ENCODE measurements around the gene NOS3. TPM values are rescaled to one million over a fixed set of nuclear protein-coding genes. Genes with fewer than 3 reads are reported as not detected.
A peak's percentile ranks its signal among the peaks of the same experiment; 100 is the strongest.

The NOS3 gene
- total RNA-seq, 1 donor from 2014 or later = 0.86 TPM

DNA sequence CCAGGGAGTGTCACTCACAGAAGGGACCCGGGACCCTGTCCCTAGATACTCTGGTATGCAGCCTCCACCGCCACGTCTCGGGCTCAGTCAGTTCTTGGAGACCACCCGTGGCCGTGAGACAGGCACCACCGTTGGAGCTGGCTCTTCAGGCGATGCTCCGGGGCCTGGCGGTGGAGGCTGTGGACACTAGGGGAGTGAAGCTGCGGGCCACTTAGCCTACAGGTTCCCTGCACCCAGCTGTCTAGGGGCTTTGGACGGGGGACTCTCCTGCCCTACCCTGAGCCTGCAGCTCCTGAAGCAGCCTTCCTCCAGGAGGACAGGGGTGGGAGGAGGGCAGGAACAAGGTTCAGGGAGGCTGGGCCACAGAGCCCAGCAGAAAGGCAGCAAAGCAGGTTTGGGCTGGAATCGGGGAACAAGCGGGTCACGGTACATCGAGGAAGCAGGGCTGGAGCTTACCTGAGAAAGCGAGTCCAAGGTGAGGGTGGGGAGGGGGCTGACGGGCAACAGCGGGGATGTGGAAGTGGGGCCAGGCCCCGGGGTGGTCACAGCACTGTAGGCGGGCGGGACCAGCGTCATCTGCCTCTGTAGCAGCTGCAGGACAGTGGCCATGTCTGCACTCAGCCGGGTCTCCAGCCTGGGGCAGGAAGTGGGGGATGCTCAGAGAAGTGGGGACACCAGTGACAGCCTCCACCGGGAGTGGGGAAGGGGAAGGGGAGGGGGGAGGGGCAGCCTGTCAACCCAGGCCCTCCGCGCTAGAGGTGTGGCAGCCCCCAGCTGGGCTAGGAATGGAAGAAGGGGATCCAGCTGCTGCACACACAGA is 44.2 kb upstream of the NOS3 start:
- DNase-seq = peak; percentile 22
- no peaks in the 10 kb centered on the region for H3K36me3 Mint-ChIP-seq (ENCODE audit: unreplicated experiment)
- peaks cover 3% of the 10 kb centered on the region for H3K9me3 Mint-ChIP-seq (ENCODE audit: unreplicated experiment)
- no peak overlapping the region for H3K27ac Mint-ChIP-seq (ENCODE audit: unreplicated experiment)
- TF ChIP-seq CTCF (IDR thresholded peaks at IDR 0.05; ENCODE audit: partially characterized antibody, unreplicated experiment) = no peak
- no peak overlapping the region for H3K4me3 Mint-ChIP-seq (ENCODE audit: unreplicated experiment)
- peaks cover 3% of the 10 kb centered on the region for H3K27me3 Mint-ChIP-seq (ENCODE audit: unreplicated experiment)
- peaks cover 10% of the 10 kb centered on the region for H3K4me1 Mint-ChIP-seq (ENCODE audit: low read depth, unreplicated experiment)

DNA sequence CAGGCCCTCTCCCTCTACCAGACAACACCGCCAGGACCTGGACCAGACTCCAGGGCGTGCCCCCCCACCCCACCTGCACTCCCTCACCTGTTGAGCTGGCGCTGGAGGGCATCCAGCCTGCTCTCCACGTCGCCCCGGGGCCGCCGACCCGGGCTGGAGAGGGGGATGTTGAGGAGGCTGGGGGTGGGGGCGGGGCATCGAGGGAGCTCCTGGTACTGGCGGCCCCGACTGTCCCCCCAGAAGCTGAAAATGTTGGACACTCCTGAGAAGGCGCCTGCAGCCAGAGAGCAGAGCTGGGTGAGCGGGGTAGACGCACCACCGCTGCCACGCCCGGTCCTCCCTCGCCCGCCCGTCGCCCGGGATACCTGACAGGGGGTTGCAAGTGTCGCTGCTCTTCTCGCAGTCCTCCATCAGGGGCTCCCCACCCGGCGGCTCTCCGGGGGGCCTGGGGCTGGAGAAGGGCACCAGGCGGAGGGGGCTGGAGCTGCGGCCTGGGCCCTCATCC is 43.5 kb upstream of the NOS3 start:
- DNase-seq = peak; percentile 44
- peaks cover 3% of the 10 kb centered on the region for H3K9me3 Mint-ChIP-seq (ENCODE audit: unreplicated experiment)
- peaks cover 10% of the 10 kb centered on the region for H3K4me1 Mint-ChIP-seq (ENCODE audit: low read depth, unreplicated experiment)
- no peak overlapping the region for H3K4me3 Mint-ChIP-seq (ENCODE audit: unreplicated experiment)
- H3K27me3 Mint-ChIP-seq (ENCODE audit: unreplicated experiment) = peaks cover 3% of the 10 kb centered on the region
- H3K36me3 Mint-ChIP-seq (ENCODE audit: unreplicated experiment) = no peaks in the 10 kb centered on the region
- no peak overlapping the region for H3K27ac Mint-ChIP-seq (ENCODE audit: unreplicated experiment)
- no peak for TF ChIP-seq CTCF (IDR thresholded peaks at IDR 0.05; ENCODE audit: partially characterized antibody, unreplicated experiment)

- H3K36me3 Mint-ChIP-seq (ENCODE audit: unreplicated experiment) = no peaks in the 10 kb centered on the region
- no peak for TF ChIP-seq CTCF (IDR thresholded peaks at IDR 0.05; ENCODE audit: partially characterized antibody, unreplicated experiment)
- peaks cover 3% of the 10 kb centered on the region for H3K27me3 Mint-ChIP-seq (ENCODE audit: unreplicated experiment)
- peaks cover 4% of the 10 kb centered on the region for H3K9me3 Mint-ChIP-seq (ENCODE audit: unreplicated experiment)
- H3K4me3 Mint-ChIP-seq (ENCODE audit: unreplicated experiment) = peak overlapping the region; percentile 46
- no peak overlapping the region for H3K27ac Mint-ChIP-seq (ENCODE audit: unreplicated experiment)
- peak; percentile 23 for DNase-seq
- peaks cover 10% of the 10 kb centered on the region for H3K4me1 Mint-ChIP-seq (ENCODE audit: low read depth, unreplicated experiment)
These were observed 42.8 kb upstream of the NOS3 start for GRCh38 chr7:150947761-150948651.

GRCh38 chr7:150948791-150949251 is 42.0 kb upstream of the NOS3 start:
- peak; percentile 10 for DNase-seq
- Mint-ChIP-seq H3K27ac (ENCODE audit: unreplicated experiment) (no peak overlapping the region), H3K9me3 (ENCODE audit: unreplicated experiment) (peaks cover 7% of the 10 kb centered on the region), H3K36me3 (ENCODE audit: unreplicated experiment) (no peaks in the 10 kb centered on the region), H3K27me3 (ENCODE audit: unreplicated experiment) (peaks cover 3% of the 10 kb centered on the region), H3K4me1 (ENCODE audit: low read depth, unreplicated experiment) (peaks cover 10% of the 10 kb centered on the region), H3K4me3 (ENCODE audit: unreplicated experiment) (peak overlapping the region; percentile 30)
- TF ChIP-seq CTCF (IDR thresholded peaks at IDR 0.05; ENCODE audit: partially characterized antibody, unreplicated experiment) = no peak

All from glutamatergic neuron (in vitro differentiated cells).